Keratinocyte (primary cell): ENCODE results near the gene OR2S2.

Experiments used
- EZH2 ChIP-seq: IDR thresholded peaks from one replicate; pipeline ENCODE4 v1.6.1; 2012; ENCODE audit warnings: inconsistent platforms, mild to moderate bottlenecking, low read length, moderate library complexity
- TF ChIP-seq, protein P1 (sequence below), 3 experiments: IDR thresholded peaks in 1 of 3; conservative IDR thresholded peaks in 1 of 3; optimal IDR thresholded peaks in 1 of 3; 2 replicates in 2 of 3; 3 replicates in 1 of 3; pipeline versions ENCODE3 to v1.5.1; 2011; ENCODE audit warnings: low read length in 3 of 3, mild to moderate bottlenecking in 3 of 3, moderate library complexity in 2 of 3, control low read depth in 1 of 3, inconsistent platforms in 1 of 3; ENCODE audit not compliant: insufficient read depth in 2 of 3; ENCODE audit errors: extremely low read depth in 1 of 3

DNA sequence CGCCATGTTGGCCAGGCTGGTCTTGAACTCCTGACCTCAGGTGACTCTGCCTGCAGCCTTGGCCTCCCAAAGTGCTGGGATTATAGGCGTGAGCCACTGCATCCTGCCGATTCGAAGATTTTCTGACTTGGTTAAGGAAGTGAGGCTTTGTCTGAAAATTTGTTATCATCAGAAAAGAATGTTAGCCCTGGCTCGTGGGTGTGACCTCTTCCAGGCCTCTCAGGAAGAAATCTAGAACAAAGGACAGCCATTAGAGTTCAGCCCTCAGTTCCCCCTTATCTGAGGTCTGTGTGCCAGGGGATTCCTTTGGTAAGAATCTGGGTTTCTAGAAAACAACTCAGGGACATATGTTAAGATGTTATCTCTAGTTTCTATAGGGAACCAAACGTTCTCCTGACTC is 6.2 kb downstream of the OR2S2 start:
- TF ChIP-seq, protein P1, sequence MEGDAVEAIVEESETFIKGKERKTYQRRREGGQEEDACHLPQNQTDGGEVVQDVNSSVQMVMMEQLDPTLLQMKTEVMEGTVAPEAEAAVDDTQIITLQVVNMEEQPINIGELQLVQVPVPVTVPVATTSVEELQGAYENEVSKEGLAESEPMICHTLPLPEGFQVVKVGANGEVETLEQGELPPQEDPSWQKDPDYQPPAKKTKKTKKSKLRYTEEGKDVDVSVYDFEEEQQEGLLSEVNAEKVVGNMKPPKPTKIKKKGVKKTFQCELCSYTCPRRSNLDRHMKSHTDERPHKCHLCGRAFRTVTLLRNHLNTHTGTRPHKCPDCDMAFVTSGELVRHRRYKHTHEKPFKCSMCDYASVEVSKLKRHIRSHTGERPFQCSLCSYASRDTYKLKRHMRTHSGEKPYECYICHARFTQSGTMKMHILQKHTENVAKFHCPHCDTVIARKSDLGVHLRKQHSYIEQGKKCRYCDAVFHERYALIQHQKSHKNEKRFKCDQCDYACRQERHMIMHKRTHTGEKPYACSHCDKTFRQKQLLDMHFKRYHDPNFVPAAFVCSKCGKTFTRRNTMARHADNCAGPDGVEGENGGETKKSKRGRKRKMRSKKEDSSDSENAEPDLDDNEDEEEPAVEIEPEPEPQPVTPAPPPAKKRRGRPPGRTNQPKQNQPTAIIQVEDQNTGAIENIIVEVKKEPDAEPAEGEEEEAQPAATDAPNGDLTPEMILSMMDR (optimal IDR thresholded peaks at IDR 0.05 in 1 of 3, IDR thresholded peaks at IDR 0.05 in 1 of 3, conservative IDR thresholded peaks at IDR 0.05 in 1 of 3; ENCODE audit: extremely low read depth in 1 of 3, insufficient read depth in 2 of 3, low read length in 3 of 3), result no peak
- no peak for TF ChIP-seq EZH2
